Suppressor macrophage treated with lipopolysaccharide for 1 hour (primary cell): ENCODE data around the gene LEUTX.

Experiments used
- DNase-seq, 3 donors: peaks; one replicate each; pipeline ENCODE4 v3.0.0-alpha.2; 2020 to 2022

LEUTX gene

DNA sequence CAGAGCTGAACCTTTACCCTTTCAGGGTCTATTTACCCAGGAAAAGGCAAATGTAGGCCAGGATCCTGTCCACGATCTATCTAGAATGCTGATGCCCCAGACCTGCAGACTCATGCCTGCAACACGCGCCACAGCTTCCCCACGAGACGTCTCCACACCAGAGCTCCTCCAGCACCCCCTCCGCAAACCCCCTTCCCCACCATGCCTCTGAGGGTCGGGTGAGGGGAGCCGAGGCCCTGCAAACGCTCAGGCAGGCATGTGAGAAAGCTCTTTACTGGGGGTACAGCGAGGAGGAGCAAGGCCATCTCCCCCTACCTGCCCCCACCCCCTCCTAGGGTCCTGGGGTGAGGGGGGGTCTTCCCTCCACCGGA lies 46.4 kb downstream of the LEUTX start:
- no peak for DNase-seq

DNA sequence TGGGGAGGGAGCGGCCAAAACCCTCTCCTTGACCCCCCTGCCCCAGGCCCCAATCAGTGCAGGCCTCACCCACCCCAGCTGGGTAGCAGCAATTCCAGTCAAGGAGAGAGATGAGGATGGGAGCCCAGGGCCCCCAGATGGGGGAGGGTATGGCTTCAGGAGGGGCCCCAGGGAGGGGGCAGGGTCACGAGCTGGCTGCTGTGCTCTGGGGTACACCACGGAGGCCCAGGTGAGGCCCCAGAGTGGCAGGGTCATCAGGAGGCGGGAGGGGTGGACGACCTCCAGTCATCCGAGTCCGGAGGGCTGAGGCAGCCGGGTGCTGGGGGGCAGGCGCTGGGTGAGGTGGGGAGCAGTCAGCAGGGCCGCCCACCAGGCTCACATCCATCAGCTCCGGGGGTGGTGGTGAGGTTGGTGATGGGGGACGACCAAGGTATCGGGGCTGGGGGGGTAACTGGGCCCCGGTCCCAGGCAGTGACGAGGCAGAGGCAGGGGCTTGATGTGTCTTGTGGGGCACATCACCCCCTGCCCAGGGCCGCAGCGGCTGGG lies 47.0 kb downstream of the LEUTX start:
- no peak for DNase-seq

DNA sequence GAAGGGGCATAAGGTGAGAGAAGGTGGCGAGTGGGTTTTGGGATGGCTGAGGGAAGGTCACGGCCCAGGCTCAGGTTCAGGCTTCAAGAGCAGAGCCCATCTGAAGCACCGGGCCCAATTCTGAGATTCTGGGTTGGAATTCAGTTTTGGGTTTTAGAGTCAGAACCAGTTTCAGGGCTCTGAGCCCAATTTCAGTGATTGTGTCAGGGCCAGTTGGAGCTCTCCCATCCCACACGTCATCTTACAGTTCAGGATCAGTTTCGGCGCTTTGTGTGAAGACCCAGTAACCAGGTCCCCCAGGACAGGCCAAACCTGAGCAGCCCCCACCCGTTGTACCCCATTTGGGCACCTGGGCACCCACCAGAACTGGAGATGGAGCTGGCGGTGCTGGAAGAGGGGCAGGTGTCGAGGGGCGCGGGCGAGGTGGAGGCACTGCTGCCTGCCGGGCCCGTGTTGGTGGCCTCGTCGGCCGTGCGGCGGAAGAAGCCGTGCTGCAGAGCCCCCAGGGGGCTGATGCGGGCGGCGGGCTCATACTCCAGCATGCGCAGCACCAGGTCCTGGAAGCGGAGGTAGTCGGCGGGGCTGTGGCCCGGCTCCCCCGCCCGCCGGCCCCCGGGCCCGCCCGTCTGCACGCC lies 47.8 kb downstream of the LEUTX start:
- no peak for DNase-seq

DNA sequence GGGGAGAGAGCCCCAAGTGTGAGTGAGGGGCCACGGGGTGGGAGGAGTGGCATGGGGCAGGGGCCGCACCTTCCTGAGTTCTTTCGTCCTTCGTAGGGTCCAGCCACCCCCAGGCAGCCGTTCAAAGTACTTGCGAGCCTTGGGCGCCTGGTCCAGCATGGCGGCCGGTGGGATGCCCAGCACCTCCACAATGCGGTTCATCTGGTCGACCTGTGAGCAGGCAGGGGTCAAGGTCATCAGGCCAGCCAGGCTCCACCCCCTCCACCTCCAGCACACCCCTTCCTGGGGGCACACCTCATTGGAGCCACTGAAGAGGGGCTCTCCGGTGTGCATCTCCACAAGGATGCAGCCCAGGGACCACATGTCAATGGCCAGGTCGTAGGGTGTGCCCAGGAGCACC lies 48.6 kb downstream of the LEUTX start:
- no peak for DNase-seq

DNA sequence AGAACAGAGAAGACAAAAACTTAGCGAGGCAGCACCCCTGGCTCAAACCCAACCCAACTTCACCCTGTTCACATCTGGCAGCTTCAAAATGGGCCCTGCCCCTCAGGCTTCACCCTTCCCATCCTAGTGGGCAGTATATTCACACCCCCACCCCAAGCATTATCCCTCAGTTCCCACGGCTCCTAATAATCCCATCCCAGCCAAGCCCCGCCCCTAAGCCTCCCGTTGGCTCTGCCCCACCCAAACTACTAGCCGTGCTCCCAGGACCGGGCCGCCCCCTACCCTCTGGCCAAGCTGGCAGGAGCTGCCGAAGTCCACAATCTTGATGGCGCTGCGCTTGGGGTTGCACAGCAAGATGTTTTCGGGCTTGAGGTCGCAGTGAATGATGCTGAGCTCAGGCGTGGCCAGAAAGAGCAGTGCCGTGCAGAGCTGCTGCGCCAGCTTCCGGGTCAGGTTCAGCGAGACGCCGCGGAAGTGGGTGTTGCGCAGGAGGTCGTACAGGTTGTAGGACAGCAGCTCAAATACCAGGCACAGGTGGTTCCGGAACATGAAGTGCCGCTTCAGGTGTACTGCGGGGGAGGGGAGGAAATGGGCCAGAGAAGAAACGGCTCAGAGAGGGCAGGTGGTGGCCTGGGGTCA lies 49.5 kb downstream of the LEUTX start:
- DNase-seq = no peak

DNA sequence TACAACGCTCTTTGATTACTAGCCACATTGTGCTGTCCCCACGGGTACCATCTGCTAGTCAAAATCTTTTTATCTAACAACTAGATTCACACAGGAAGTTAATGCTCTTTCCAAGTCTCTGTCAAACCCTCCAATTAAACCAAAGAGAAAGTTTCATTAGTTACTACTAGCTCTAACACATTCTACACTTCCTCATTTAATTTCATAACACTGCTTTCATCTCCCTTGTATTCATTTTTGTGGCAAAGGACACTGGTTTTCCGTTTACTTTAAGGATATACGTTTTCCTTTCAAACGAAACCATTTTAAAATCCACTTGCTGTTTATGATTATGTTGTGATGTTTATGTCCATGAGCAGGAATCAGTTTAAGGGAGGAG lies 50.0 kb downstream of the LEUTX start:
- DNase-seq = no peak

DNA sequence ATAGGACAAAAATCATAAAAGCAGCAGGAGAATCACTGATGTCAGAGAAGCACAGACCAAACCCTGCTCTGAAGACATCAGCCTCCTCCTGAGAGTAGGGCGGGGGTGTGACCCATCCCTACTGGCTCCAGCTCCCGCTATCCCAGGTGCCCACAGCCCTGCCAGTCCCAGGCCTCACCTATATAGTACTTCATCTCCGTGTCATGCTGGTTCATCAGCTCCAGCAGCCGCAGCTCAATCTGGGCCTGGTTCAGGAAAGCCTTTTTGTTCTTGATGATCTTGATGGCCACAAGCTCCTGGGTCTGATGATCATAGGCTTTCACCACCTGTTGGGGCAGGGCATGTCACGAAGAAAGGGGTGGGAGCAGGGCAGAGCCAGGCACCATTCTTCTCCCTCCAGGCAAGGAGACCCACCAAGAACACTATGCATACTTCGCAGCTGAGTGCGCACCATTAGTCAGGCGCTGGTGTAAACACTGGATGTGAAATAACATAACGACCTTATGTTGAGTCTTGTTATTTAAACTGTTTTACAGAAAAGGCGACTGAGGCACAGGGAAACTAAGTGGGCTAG lies 51.1 kb downstream of the LEUTX start:
- DNase-seq = no peak

DNA sequence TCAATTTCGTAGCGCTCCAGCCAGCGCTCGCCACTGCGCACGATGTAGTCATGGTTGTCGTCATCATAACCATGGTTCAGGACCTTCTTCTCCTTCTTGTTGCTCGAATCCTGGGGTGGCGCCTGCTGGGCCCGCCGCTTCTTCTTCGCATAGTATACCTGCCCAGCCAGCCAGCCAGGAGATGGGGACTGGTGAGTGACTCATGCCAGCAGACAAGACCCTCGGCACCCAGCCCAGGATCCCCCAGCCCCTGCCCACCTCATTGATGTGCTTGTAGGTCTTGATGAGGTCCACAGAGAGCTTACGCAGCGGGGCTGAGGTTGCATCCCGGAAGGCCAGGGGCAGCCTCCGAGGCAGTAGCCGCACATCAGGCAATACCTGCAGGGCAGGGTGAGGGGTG lies 51.8 kb downstream of the LEUTX start:
- no peak for DNase-seq

DNA sequence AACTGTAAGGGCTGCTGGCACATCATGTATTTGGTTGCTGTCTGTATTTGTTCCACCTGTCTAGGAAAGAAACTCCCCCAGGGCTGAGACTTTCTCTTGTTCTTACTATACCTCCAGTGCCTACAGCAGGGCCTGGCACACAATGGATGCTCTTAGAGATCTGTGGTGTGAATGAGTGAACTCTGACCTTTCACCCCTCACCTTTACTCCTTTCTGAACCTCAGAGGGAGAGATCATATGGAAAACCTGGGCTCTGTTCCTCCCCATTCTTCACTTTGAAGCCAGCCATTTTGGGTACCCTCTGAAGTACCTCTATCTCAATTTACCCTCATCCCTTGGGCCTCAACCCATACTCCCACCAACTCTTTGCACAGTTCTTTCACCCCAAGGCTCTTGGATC lies 52.2 kb downstream of the LEUTX start:
- no peak for DNase-seq

DNA sequence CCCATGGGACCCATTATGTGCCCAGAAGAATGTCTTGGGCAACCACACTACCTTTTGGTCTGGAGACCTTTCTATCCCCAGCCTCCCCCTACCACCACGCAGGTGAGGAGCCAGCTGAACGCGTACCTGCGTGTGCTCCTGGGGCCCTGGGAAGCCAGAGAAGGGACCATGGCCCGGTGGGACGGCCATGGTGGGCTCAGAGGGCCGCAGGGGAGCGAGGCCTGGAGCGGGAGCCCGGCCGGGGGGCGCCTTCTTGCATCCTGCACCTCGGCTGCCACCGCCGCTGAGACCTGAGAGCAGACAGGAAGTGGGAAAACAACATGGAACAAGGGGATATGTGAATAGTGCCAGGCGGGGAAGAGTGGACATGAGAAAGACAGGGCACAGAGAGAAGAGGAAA lies 53.0 kb downstream of the LEUTX start:
- DNase-seq = no peak

DNA sequence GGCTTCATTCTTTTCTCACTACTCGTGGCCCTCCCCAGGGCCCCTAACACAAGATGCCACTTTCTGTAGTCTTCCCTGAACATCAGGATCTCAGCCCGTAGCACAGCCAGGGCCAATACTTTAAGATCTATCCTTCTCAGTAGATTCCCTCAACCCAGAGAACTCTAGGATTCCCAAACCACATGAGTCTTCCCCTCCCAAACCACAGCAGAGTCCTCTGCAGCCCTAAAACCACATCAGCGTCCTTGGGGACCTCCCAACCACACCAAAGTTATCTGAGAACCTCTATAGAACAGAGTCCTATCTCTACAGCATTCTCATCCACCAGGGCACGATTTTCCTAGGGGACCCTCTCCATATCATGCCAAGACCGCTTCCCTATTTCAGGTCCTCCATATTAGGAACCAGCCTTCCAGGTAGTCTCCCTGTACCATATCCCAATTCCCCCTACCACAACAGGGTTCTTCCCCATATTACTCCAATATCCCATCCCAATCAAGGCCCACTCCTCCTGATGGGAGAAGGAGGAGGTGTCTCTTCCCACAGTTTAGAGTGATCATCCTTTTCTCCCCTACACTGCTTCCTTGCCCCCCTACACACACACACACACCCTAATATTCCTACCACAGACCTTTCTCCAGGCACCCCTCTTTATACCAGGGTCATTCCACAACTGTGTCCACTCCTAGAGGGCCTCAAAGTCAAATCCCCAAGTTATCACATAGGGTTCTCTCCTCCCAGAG lies 53.9 kb downstream of the LEUTX start:
- DNase-seq = no peak

DNA sequence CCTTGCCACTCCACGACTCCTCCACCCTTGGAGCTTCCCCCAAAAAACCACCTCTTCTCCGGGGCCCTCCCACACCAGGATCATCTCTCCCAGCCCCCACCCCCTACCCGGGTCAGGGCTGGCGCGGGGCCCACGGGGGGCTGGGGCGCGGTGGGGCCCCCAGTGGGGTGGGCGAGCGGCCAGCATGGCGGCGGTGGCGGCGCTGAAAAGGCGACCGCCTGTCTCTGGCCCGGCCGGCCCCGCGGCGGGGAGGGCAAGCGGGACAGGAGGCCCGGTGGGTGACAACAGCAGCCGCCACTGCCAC lies 54.5 kb downstream of the LEUTX start:
- DNase-seq = no peak

DNA sequence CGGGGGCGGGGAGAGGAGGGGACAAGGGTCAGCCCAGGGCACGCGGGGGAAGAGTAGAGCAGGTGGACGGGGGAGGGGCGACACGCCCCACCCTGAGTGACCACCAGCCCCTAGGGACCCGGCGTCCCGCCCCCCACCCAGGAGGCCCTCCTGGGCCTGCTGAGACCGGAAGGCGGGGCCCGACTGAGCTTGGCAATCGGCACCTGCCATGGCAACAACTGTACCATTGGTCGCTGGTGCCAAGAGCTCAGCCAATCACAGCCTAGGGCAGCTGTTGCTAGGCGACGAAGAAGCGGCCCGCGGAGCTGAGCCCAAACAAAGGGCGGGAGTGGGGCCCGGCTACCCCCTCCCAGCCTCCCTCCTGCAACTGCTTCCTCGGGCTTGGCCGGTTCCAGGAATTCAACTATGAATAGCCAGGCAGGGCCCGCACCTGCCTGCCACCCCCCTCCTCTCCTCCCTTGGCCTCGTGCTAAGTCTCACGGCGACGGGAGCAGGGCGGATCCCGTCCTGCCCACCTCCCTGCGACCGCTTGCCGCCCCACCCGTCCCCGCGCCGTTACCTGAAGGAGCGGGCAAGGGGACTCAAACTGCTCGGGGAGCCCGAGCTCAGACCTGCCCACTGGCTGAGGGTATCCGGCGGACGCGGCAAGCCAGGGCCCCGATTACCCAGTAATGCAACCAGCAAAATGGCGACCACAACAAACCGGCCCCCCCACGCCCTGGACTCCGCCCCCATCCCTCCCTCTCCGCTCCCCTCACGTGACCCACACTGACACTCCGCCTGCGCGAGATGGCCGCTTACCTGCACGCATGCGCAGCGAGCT lies 55.0 kb downstream of the LEUTX start, which contains the start of gene DYRK1B:
DYRK1B (minus strand) TSS at position 699 of the 823 bp plus-strand sequence. CDS start 2,295 bp downstream, outside the sequence.
- DNase-seq = peak; percentile 97 to 98 (median 98)

DNA sequence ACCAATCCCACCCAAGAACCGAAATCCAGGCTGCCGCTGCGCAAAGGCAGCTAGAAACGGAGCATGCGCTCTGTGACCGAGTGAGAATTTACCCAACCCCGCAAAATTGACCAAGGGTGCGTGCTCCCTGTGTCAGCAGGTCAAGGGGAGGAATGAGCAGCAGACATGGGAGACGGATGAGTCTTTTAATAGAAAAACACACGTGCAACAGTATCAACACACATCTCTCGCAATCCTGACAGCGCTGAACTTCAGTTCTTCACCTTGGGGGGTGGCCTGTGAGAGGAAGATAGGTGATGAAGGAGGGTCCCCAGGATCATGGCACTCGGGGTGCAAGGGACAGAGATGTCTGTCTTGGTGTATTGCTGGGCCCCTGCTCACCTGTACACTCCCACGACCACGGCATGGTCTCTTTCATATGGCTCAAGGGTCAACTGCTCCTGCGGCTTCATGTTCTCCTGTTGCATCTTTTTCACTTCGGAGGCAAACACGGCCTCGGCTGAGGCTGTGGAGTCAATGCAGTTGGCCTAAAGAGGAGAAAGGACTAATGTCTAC lies 55.7 kb downstream of the LEUTX start:
- DNase-seq = no peak
